ENCODE results near the gene ZNF385B. TPM values are rescaled to one million over a fixed set of nuclear protein-coding genes. Genes with fewer than 3 reads are reported as not detected.

Gene ZNF385B
- total RNA-seq, 1 experiment from 2014 or later = 0.33 TPM

GRCh38 chr2:179856205-179856604, 5.2 kb downstream of the ZNF385B start:
- no peak for TF ChIP-seq CTCF (IDR thresholded peaks at IDR 0.05; ENCODE audit: unreplicated experiment)
- Mint-ChIP-seq H3K4me1 (ENCODE audit: insufficient read depth, unreplicated experiment) (peaks cover 6% of the 10 kb centered on the region), H3K36me3 (ENCODE audit: insufficient read depth, unreplicated experiment) (no peaks in the 10 kb centered on the region), H3K27ac (ENCODE audit: low read depth, unreplicated experiment) (no peak overlapping the region), H3K9me3 (ENCODE audit: unreplicated experiment) (no peaks in the 10 kb centered on the region), H3K27me3 (ENCODE audit: insufficient read depth, unreplicated experiment) (no peaks in the 10 kb centered on the region), H3K4me3 (ENCODE audit: unreplicated experiment) (no peak overlapping the region)
- ChIA-PET CTCF (no interaction called here), POLR2A (no interaction called here)
- no peak for DNase-seq (ENCODE audit: unreplicated experiment)
- no TSS peak for BruUV-seq (replicated peaks)
- intact Hi-C loops (cut with micrococcal nuclease) = no loop called here

GRCh38 chr2:179855673-179856072, 5.7 kb downstream of the ZNF385B start:
- no peaks in the 10 kb centered on the region for H3K36me3 Mint-ChIP-seq (ENCODE audit: insufficient read depth, unreplicated experiment)
- CTCF ChIA-PET = no interaction called here
- H3K9me3 Mint-ChIP-seq (ENCODE audit: unreplicated experiment) = no peaks in the 10 kb centered on the region
- H3K27me3 Mint-ChIP-seq (ENCODE audit: insufficient read depth, unreplicated experiment) = no peaks in the 10 kb centered on the region
- intact Hi-C loops (cut with micrococcal nuclease) = no loop called here
- no peak overlapping the region for H3K27ac Mint-ChIP-seq (ENCODE audit: low read depth, unreplicated experiment)
- no TSS peak for BruUV-seq (replicated peaks)
- DNase-seq (ENCODE audit: unreplicated experiment) = no peak
- peaks cover 5% of the 10 kb centered on the region for H3K4me1 Mint-ChIP-seq (ENCODE audit: insufficient read depth, unreplicated experiment)
- H3K4me3 Mint-ChIP-seq (ENCODE audit: unreplicated experiment) = no peak overlapping the region
- no peak for TF ChIP-seq CTCF (IDR thresholded peaks at IDR 0.05; ENCODE audit: unreplicated experiment)
- POLR2A ChIA-PET = interaction anchor here (0.6 kb wide), 2 partner anchors 8 to 1015 kb away, joined by 3 to 4 read pairs; no protein-coding TSS in a partner anchor

DNA sequence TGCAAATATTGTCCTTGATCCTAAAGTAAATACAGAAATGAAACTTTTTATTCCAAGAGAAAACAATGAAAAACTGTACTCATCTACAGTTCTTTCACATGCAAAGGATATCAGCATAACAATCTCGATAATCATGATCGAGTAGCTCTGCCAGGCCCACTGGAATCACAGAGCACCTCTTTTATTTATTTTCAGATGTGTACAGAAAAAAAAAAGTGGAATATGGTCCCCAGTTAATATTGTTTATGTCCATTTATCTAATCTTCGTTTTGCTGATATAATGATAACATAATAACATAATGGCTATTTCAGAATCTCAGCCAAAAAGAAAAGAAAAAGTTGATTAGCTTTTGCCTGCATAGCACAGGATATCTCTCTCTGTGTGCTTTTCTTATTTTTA, 6.5 kb downstream of the ZNF385B start:
- Mint-ChIP-seq H3K27ac (ENCODE audit: low read depth, unreplicated experiment) (no peak overlapping the region), H3K9me3 (ENCODE audit: unreplicated experiment) (no peaks in the 10 kb centered on the region), H3K4me1 (ENCODE audit: insufficient read depth, unreplicated experiment) (no peaks in the 10 kb centered on the region), H3K4me3 (ENCODE audit: unreplicated experiment) (no peak overlapping the region), H3K27me3 (ENCODE audit: insufficient read depth, unreplicated experiment) (no peaks in the 10 kb centered on the region), H3K36me3 (ENCODE audit: insufficient read depth, unreplicated experiment) (no peaks in the 10 kb centered on the region)
- POLR2A ChIA-PET = interaction anchor here (0.5 to 0.6 kb wide), 2 partner anchors 89 to 1015 kb away, joined by 3 to 4 read pairs; no protein-coding TSS in a partner anchor
- no peak for DNase-seq (ENCODE audit: unreplicated experiment)
- no TSS peak for BruUV-seq (replicated peaks)
- CTCF ChIA-PET = interaction anchor here (0.7 kb wide), 1 partner anchor 713 kb away, joined by 3 read pairs; no protein-coding TSS in a partner anchor
- intact Hi-C loops (cut with micrococcal nuclease) = no loop called here
- no peak for TF ChIP-seq CTCF (IDR thresholded peaks at IDR 0.05; ENCODE audit: unreplicated experiment)

- Mint-ChIP-seq H3K4me1 (ENCODE audit: insufficient read depth, unreplicated experiment) (no peaks in the 10 kb centered on the region), H3K36me3 (ENCODE audit: insufficient read depth, unreplicated experiment) (no peaks in the 10 kb centered on the region), H3K27me3 (ENCODE audit: insufficient read depth, unreplicated experiment) (no peaks in the 10 kb centered on the region), H3K27ac (ENCODE audit: low read depth, unreplicated experiment) (no peak overlapping the region), H3K9me3 (ENCODE audit: unreplicated experiment) (no peaks in the 10 kb centered on the region), H3K4me3 (ENCODE audit: unreplicated experiment) (no peak overlapping the region)
- intact Hi-C loops (cut with micrococcal nuclease) = no loop called here
- CTCF ChIA-PET = interaction anchor here (0.6 to 0.7 kb wide), 2 partner anchors 10 to 140 kb away, joined by 3 read pairs; no protein-coding TSS in a partner anchor
- DNase-seq (ENCODE audit: unreplicated experiment) = no peak
- POLR2A ChIA-PET = no interaction called here
- BruUV-seq (replicated peaks) = no TSS peak
- no peak for TF ChIP-seq CTCF (IDR thresholded peaks at IDR 0.05; ENCODE audit: unreplicated experiment)
These were observed 8.3 kb downstream of the ZNF385B start for GRCh38 chr2:179853108-179853507.

All from MCF 10A (cell line).